22Rv1 (cell line): ENCODE data around the gene NRXN3.

Experiments used
- ZFX ChIP-seq: fragments of 450-650 bp; IDR thresholded peaks from 2 replicates; pipeline ENCODE4 v1.6.1; 2017; ENCODE audit warnings: antibody characterized with exemption, borderline replicate concordance
- TF ChIP-seq, protein P1 (sequence below): fragments of 450-650 bp; IDR thresholded peaks from 2 replicates; pipeline ENCODE4 v1.5.1; 2017; ENCODE audit warnings: mild to moderate bottlenecking

DNA sequence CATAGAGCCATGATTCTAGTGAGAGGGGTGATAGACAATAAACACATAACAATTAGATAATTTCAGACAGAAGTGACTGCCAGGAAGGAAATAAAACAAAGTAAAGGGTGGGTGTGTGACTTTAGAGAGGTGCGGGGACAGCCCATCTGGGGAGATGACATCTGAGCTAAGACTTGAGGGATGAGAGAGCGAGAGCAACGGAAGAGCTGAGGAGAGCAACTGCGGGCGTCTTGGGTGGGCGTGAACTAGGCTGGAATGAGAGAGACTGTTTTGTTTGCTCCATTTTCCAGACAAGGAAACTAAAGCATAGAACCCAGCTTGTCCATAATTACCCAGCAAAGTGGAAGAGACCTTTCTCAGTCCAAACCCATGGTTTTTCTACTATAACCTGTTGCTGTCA, 25.3 kb downstream of the NRXN3 start:
- TF ChIP-seq, protein P1, sequence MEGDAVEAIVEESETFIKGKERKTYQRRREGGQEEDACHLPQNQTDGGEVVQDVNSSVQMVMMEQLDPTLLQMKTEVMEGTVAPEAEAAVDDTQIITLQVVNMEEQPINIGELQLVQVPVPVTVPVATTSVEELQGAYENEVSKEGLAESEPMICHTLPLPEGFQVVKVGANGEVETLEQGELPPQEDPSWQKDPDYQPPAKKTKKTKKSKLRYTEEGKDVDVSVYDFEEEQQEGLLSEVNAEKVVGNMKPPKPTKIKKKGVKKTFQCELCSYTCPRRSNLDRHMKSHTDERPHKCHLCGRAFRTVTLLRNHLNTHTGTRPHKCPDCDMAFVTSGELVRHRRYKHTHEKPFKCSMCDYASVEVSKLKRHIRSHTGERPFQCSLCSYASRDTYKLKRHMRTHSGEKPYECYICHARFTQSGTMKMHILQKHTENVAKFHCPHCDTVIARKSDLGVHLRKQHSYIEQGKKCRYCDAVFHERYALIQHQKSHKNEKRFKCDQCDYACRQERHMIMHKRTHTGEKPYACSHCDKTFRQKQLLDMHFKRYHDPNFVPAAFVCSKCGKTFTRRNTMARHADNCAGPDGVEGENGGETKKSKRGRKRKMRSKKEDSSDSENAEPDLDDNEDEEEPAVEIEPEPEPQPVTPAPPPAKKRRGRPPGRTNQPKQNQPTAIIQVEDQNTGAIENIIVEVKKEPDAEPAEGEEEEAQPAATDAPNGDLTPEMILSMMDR = no peak
- no peak for TF ChIP-seq ZFX
